DMS53 treated with DMSO at 0.1 percent for 48 hours (cell line): ENCODE data around the gene MAT1A.
"Not testable (repeated sequence)": the region's sequence is repeated elsewhere in the genome, so short reads cannot be mapped to it uniquely, and the experiment has no call there.

Source experiments
- DNase-seq: peaks from one replicate; lab custom pipeline; 2025; ENCODE audit not compliant: unreplicated experiment; lab: John Stamatoyannopoulos, UW

Gene MAT1A

DNA sequence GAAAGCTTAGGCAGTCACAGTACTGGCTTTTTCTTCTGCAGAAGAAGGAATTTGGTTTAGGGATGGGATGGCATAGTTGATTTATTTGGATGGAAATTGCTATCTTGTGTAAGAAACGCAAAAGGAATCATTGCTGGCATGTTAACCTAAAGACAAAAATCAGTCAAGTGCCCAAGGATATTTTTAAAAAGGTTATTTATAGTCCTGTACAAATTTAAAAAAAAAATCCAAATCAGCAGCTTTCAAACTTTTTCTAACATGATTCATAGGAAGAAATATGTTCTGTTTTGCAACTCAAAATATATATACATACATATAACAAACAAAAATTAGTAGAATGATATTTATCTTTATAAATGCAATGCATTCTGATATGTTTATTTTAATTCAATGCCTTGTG is 55.6 kb downstream of the MAT1A start:
- DNase-seq: not testable (repeated sequence)

DNA sequence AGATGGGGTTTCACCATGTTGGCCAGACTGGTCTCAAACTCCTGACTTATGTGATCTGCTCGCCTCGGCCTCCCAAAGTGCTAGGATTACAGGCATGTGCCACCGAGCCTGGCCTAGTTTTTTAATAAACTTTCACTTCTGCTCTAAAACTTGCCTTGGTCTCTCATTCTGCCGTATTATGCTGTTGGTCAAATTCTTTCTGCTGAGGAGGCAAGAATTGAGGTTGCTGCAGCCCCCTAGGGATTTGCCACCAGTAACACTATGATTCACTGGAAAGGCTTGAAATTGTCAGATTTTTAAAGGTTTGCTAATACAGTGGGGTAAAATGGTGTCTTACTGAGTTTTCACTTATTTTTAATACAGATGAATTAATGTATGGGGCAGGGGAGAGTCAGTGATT is 62.7 kb downstream of the MAT1A start:
- not testable (repeated sequence) for DNase-seq

- not testable (repeated sequence) for DNase-seq
Measured at GRCh38 chr10:80223031-80223419, 66.4 kb downstream of the MAT1A start.
